ENCODE data around the gene FOXK1. TPM values are rescaled to one million over a fixed set of nuclear protein-coding genes. Genes with fewer than 3 reads are reported as not detected.
"Not testable (repeated sequence)": the region's sequence is repeated elsewhere in the genome, so short reads cannot be mapped to it uniquely, and the experiment has no call there.

Gene FOXK1
- total RNA-seq, 2 donors from 2014 or later, result 19.9 to 28.3 TPM

DNA sequence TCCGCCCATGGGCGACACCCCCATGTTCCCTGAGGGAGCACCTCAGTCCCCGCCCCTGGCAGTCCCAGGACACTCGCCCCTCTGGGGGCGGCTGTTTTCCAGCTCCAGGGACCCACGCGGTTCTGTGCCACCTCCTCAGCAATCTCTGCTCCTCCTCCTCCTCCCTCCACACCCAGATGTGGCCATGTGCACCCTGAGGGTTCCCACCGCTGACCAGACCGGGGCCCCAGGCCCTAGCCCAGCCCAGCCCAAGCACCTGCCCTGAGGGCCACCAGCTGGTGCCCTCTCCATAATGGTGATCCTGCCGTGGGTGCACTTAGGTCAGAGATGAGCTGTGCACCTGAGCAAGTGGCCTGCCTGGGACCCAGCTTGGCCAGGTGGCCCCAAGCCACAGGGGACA, 118.4 kb downstream of the FOXK1 start:
- ATAC-seq (no peak), DNase-seq (no peak)
- intact Hi-C loops (cut with DNase I, micrococcal nuclease), result no loop called here

DNA sequence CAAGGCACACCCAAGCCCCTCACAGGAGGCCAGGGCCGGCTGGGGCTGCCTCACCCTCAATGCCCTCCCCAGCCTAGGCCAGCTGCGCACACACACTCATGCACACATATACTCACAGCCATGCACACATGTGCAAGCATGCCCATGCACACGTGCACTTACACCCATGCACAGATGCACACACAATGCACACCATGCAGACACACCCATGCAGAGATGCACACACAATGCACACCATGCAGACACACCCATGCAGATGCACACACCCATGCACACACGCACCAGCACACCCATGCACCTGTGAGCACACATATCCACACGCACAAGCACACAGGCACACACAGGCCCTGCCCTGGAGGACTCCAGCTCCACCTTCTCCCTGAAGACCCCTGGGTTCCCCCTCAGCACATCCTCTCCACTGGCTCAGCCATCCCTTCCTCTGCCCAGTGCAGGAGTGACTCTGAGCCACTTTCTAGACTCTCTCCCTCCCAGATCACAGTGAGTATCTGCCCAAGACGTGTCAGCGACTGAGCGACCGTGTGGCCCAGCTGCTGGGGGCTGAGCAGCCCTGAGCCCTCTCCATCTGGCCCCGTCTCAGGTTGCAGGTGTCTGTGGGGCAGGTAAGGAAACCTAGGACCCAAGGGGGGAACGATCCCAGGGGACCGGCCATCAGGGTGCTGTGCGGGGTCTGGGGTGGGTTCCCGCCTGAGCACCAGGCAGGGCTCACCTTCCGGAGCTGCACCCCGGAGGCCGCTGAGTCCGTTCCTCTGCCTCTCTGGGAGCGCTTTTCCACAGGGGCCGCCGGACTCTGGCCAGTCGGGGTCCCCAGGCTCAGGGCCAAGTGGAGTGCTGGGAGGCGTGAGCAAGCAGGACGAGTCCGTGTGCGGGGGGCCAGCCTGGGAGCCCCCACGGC, 119.1 kb downstream of the FOXK1 start:
- no peak for DNase-seq
- ATAC-seq, result no peak
- intact Hi-C loops (cut with DNase I, micrococcal nuclease), result no loop called here

DNA sequence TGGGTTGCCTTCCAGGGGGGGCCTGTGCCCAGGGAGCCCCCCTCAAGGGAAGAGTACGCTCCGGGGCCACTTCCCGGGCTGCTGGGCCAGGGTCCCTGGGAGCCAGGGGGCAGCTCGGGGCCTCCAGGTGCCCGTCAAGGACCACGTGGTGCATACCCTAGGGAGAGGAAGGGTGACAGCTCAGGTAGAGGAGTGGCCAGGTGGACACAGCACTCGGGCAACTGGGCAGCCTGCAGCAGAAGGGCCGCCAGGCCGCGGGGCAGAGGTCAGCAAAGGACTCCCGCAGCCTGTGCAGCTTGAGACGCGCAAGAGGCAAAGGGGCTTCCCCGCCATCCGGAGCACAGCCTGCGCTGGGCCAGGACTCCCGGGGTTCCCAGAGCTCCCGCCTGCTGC, 119.7 kb downstream of the FOXK1 start:
- ATAC-seq (no peak), DNase-seq (no peak)
- intact Hi-C loops (cut with DNase I, micrococcal nuclease), result no loop called here

DNA sequence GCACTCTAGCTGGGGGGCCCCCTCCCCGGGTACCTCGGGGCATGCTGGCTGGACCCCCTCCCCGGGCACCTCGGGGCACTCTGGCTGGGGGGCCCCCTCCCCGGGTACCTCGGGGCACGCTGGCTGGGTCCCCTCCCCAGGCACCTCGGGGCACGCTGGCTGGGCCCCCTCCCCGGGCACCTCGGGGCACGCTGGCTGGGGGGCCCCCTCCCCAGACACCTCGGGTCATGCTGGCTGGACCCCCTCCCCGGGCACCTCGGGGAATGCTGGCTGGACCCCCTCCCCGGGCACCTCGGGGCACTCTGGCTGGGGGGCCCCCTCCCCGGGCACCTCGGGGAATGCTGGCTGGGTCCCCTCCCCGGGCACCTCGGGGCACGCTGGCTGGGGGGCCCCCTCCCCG, 120.5 kb downstream of the FOXK1 start:
- intact Hi-C loops (cut with DNase I, micrococcal nuclease); DNase-seq; ATAC-seq: not testable (repeated sequence)

DNA sequence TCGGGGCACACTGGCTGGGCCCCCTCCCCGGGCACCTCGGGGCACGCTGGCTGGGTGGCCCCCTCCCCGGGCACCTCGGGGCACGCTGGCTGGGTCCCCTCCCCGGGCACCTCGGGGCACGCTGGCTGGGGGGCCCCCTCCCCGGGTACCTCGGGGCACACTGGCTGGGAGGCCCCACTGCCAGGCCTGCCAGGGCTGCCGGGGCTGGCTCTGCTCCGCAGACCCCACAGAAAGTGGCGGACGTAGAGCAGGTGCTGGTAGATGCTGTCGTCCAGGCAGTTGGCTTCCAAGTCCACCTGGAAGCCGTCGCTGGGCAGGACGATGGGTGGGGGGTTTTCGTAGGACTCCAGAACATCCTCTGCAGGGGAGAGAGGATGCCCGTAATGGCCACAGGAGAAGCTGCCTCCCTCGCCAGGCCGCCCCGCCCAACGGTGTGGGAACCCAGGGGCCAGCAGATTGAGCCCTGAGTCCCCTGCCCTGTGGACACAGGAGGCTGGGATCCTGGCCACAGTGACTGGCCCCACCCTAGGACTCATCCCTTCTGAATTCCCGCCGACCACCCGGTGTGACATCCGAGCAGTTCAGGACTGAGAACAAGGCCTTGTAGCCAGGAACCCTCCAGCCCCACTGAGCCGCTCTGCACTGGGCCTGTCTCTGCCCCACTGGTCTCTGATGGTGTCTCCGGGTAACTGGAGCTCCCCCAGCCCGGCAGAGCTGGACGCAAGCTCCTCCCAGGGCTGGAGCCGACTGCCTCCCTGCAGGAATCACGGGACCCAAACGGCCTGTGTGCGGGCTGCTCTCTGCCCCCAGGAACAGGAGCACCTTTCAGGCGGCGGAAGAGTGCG, 121.5 kb downstream of the FOXK1 start:
- DNase-seq, result no peak
- no peak for ATAC-seq
- intact Hi-C loops (cut with DNase I, micrococcal nuclease), result no loop called here

DNA sequence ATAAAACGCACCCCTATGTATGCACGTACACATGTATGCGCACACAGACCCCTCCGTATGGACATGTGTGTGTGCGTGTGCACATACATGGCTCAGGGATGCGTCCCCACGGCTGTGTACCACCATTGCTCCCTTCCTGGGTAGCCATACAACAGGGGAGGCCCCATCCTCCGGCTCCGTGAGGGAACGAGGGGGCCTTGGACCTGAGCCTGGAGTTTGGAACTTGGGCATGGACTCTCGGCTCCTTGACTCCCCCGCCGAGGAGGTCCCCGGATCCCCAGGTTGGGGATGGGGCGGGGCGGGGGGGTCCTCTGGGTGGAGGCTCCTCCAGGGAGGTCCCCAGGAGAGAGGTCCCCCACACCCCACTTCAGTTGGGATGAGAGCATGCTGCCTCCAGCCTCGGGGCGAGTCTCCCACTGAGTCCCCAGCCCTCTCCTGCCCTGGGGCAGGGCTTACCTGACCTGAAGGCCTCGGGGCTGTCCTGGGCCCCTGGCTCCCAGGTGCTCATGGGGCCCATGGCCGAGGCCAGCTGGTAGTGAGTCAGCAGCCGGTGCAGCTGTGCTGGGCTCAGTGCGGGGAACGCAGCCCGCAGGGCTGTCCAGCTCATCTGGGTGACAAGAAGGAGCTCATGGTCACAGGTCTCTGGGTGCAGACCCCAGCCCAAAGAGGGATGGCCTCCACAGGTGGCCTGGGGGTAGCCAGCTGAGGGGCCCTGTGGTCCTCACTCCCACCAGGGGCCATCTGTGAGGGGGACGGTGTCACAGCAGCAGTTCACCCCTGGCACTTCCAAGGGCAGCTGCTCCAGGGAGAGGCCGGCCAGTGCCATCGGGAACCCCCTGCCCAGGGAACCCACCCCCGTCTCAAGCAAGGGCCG, 123.3 kb downstream of the FOXK1 start:
- DNase-seq (no peak), ATAC-seq (no peak)
- intact Hi-C loops (cut with DNase I, micrococcal nuclease), result no loop called here

DNA sequence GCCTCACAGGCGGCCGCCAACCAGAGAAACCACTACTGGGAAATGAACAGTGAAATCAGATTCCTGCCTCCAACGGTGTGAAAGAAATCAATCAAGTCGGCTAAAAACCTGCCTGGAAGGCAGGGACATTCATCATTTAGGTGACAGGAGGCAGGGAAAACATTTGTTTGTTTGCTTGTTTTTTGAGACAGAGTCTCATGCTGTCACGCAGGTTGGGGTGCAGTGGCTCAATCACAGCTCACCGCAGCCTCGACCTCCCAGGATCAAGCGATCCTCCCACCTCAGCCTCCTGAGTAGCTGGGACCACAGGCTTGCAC, 123.8 kb downstream of the FOXK1 start:
- ATAC-seq (no peak), DNase-seq (no peak)
- intact Hi-C loops (cut with DNase I, micrococcal nuclease), result no loop called here

DNA sequence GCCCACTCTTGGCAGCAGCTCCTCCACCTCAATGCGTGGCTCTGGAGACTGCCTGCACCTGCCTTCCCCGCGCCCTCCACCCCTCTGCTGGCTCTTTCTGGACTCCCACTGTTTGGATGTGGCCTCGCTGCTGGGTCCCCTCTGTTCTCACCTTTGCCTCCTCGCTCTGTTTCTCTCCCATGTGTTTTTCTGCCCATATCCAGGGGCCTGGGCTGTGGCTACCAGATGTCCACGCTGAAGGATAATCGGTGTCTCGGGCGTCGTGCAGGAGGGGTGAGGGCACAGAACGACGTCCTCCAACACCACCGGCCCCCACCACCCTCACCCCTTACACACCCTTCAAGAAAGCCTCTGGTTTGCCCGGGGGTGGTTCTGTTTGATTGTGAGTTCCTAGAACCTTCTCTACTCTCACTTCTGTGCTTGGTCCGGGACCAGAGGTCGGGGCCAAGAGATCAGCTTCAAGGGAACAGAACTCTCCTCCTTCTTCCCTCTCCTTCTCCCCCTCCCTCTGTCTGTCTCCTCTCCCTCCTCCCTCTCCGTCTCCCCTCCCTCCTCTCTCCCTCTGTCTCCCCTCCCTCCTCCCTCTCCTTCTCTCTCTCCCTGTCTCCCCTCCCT, 125.0 kb downstream of the FOXK1 start:
- intact Hi-C loops (cut with DNase I, micrococcal nuclease), result no loop called here
- DNase-seq, result no peak
- ATAC-seq, result no peak

DNA sequence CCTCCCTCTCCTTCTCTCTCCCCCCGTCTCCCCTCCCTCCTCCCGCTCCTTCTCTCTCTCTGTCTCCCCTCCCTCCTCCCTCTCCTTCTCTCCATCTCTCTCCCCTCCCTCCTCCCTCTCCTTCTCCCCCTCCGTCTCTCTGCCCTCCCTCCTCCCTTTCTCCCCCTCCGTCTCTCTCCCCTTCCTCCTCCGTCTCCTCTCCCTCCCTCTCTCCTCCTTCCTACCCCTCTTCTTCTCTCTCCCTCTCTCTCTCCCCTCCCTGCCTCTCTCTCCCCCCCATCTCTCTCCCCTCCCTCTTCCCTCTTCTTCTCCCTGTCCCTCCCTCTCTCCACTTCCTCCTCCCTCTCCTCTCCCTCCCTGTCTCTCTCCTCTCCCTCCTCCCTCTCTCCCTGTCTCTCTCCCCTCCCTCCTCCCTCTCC, 125.5 kb downstream of the FOXK1 start:
- no peak for DNase-seq
- ATAC-seq, result no peak
- intact Hi-C loops (cut with DNase I, micrococcal nuclease), result no loop called here

DNA sequence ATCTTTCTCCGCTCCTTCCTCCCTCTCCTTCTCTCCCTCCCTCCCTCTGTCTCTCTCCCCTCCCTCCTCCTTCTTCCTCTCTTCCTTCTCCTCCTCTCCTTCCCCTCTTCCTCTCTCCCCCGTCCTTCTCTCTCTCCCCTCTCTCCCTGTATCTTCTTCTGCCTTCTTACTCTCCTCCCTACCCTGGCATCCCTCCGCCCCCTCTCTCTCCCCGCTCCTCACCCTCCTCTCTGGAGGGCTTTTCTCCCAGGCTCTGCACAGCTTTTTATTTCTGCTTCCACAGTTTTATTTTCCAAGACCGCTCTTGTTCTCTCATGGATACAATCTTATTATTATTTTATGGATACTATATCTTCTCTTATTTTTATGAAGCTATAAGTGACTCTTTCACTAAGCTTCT, 125.9 kb downstream of the FOXK1 start:
- DNase-seq, result no peak
- intact Hi-C loops (cut with DNase I, micrococcal nuclease), result no loop called here
- no peak for ATAC-seq

DNA sequence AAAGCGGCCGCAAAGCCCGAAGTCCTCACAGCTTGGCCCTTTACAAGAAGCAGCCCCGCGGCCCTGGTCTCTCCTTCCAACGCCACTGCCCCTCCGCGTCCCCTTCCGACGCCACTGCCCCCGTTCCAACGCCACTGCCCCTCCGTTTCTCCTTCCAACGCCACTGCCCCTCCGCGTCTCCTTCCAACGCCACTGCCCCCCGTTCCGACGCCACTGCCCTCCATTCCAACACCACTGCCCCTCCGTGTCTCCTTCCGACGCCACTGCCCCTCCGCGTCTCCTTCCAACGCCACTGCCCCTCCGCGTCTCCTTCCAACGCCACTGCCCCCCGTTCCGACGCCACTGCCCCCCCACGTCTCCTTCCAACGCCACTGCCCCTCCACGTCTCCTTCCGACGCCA, 126.5 kb downstream of the FOXK1 start:
- ATAC-seq (no peak), DNase-seq (no peak)
- intact Hi-C loops (cut with DNase I, micrococcal nuclease), result no loop called here

DNA sequence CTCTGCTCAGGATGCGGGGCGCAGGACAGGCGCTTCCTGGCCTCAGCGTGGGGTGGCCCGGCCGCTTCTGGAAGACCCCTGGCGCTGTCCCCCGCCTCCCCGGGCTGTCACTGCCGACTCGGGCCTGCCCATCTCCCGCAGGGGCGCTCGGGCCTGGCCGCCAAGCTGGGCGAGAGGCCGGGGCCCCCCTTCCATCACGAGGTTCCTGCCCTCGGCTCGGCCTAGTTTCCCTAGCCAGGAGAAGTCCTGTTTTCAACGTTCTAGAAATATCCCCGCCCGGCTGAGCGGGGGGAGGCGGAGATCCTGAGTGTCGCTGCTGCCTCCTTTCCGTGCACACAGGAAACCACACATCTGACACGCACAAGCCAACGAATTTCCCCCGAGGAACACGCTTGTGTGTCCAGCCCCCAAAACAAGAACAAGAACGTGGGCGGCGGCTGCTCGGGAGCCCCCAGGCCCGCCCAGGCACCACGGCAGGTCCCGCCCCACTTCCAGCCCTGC, 127.0 kb downstream of the FOXK1 start:
- DNase-seq (no peak), ATAC-seq (no peak)
- intact Hi-C loops (cut with DNase I, micrococcal nuclease), result no loop called here

DNA sequence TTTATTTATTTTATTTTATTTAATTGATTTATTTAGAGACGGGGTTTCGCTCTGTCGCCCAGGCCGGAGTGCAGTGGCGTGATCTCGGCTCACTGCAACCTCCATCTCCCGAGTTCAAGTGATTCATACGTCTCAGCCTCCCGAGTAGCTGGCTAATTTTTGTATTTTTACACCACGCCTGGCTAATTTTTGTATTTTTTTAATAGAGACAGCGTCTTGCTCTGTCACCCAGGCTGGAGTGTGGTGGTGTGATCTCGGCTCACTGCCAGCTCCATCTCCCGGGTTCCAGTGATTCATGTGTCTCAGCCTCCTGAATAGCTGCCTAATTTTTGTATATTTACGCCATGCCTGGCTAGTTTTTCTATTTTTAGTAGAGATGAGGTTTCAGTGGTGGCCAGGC, 127.6 kb downstream of the FOXK1 start:
- DNase-seq (no peak), ATAC-seq (no peak)
- intact Hi-C loops (cut with DNase I, micrococcal nuclease), result no loop called here

DNA sequence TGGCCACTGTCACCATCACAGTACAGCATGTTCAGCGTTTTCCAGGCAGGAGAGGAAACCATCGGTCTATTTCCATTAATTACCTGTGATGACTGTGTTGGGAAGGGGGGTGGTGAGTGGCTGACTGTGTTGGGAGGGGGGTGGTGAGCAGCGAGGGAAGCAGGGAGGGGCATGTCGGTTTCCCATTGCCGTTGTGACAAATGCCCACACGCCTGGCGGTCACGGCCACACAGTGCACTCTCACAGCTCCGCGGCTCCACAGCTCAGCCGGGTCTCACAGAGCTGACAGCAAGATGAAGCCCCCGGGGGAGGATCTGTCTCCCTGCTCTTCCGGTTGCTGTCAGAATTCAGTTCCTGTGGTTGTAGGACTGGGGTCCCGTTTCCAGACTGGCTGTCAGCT, 132.3 kb downstream of the FOXK1 start:
- no peak for DNase-seq
- intact Hi-C loops (cut with DNase I, micrococcal nuclease), result no loop called here
- ATAC-seq, result no peak

DNA sequence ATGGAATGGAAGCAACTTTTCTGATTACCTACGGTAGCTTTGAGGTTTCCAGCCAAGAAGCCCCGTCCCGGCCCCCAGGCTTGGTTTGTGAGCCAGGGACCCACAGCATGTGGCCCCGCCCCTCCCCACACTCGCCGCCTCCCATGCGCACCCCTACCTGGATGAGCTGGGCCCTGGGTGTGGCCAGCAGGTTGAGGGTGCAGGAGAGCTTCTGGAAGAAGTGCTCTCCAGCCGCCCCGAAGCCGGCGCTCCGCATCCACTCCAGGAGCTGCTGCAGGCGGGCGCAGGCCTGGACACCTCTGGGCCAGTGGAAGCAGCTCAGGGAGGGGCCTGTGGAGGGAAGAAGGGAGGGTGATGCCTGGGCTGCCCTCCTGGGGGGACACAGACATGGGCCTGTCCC, 133.0 kb downstream of the FOXK1 start:
- no peak for DNase-seq
- no peak for ATAC-seq
- intact Hi-C loops (cut with DNase I, micrococcal nuclease), result no loop called here

DNA sequence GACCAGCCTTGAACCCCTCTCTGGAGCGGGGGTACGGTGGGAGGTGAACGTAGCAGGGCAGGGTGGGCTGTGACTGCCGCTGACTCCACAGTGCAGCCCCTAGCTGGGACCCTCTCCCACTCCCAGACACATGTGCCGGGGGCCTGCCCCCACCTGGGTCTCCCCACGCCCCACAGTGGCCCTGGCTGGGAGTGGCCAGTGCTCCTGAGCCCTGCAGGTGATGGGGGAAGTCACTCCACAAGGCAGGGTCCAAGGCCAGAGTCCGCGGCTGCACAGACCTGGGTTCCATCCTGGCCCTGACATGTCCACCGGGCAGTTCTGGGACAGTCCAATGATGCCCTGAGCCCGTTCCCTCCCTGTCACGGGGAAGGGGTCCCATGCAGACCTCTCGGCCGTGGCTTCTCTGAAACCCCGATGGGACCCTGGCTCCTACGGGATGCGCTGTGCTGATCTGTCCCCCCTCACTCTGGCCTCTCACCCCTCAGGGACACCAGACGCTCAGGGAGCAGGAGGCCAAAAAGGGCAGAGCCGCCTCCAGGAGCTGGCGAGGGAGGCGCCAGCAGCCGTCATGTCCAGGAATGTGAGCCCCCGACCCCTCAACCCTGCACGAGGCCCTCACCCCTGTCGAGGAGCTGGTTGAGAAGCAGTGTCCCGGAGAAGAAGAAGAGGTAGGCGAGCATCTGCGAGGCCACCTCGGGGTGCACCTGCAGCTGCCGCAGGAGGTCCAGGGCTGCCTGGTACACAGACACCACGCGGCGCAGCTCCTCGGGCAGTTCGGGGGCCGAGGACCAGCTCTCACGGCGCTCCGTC, 133.7 kb downstream of the FOXK1 start:
- no peak for DNase-seq
- intact Hi-C loops (cut with DNase I, micrococcal nuclease), result no loop called here
- no peak for ATAC-seq

DNA sequence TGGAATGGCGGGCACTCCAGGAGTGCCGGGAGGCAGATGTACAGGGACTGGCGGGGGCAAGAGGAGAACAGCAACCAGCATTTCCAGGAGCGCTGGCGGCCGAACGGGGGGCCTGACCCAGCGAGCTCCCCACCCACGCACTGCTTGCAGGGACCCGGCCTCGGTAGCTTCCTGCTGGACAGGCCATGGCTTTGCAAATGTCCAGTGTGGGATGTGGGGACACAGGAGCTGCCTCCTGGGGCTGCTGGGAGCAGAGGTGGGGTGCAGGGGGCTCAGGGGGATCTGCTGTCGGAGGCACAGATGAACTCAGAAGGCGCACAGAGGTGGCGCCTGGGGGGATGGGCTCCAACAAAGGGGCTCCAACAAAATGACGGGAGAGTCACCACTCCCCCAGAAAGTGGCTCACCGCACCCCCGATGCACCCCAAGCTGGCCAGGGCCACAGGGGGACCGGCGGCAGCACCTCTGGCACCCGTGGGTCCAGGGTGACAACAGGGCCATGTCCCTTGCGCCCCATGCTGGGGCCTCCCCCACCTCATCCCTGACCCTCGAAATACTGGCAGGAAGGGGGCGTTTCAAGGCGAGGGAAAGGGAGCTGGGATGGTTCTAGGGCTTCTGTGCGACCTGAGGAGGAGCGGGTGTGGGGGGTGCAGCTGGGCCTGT, 134.5 kb downstream of the FOXK1 start:
- DNase-seq (no peak), ATAC-seq (no peak)
- intact Hi-C loops (cut with DNase I, micrococcal nuclease), result no loop called here
